ENCODE results near the gene P4HTM.

P4HTM gene

DNA sequence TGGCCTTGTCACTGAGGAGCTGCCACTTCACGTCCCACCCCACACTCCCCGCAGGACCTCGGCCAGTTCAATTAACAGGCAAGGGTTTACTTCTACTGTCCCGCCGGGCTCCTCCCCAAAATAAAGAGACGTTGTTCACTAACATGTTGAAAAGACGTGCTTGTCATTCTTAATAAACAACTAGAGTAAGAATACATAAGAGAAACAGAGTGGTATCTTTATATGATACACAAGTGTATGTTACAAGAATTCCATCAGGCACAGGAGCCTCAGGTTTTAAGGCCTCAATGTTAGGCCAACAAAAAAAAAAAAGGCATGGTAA is 39.5 kb downstream of the P4HTM start:
- H2AK5ac ChIP-seq (ENCODE audit: low read length): no peak overlapping the region
- no peak overlapping the region for H4K5ac ChIP-seq (ENCODE audit: low read length)
- no peak overlapping the region for H3K18ac ChIP-seq (ENCODE audit: low read length)
- H2BK120ac ChIP-seq (ENCODE audit: low read depth, low read length): no peak overlapping the region
- H3K23ac ChIP-seq (ENCODE audit: low read length): no peak overlapping the region
- peak overlapping the region; percentile 56 for H3K56ac ChIP-seq (ENCODE audit: low read length)
- no peak overlapping the region for H2BK15ac ChIP-seq (replicated peaks; ENCODE audit: low read depth)
- no peak overlapping the region for H3K27ac ChIP-seq (ENCODE audit: low read depth, low read length)
- H3K4me2 ChIP-seq (ENCODE audit: low read length): no peak overlapping the region
- no peak overlapping the region for H4K8ac ChIP-seq (ENCODE audit: low read depth, low read length)
- no peaks in the 10 kb centered on the region for H3K27me3 ChIP-seq (ENCODE audit: insufficient read depth, low read length, poor library complexity)
- H3K79me1 ChIP-seq (ENCODE audit: low read length): peaks cover 14% of the 10 kb centered on the region
- H3K4me3 ChIP-seq (ENCODE audit: low read length): no peak overlapping the region
- H2BK5ac ChIP-seq (ENCODE audit: low read length): no peak overlapping the region
- H3K36me3 ChIP-seq (ENCODE audit: control insufficient read depth, insufficient read depth, low read length): peaks cover 28% of the 10 kb centered on the region
- H3K4me1 ChIP-seq (ENCODE audit: control insufficient read depth, low read depth, low read length): peaks cover 10% of the 10 kb centered on the region
- H3K79me2 ChIP-seq (ENCODE audit: control insufficient read depth, insufficient read depth, low read length): peaks cover 10% of the 10 kb centered on the region
- H3K4ac ChIP-seq (ENCODE audit: low read depth, low read length): no peak overlapping the region
- WGBS (ENCODE audit: extremely low coverage, insufficient coverage, low lambda C conversion rate): no CpG with 5 or more reads among the region's 7 CpGs
- H3K9ac ChIP-seq (ENCODE audit: low read length): peak overlapping the region; percentile 31
- DNase-seq: no peak

DNA sequence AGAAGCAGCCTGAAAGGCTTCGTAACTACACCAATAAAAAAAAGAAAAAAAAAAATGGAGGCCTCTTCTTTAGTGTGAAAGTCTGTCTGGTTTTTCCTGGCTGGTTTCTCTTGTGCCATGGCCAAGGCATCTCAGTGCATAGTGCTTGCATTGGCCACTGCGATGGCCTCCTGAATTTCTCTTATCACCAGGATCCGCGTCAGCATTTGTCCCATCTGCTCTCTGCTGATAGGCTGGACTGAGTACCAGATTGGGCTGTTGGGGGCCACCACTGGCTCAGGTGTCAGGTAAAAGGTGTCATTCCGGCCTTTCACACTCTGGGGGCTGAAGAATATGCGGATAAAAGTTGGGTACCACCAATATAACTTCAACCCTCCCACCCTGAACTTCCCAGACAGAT is 40.3 kb downstream of the P4HTM start:
- Histone ChIP-seq H3K27me3 (ENCODE audit: insufficient read depth, low read length, poor library complexity) (no peaks in the 10 kb centered on the region), H2BK120ac (ENCODE audit: low read depth, low read length) (no peak overlapping the region), H3K23ac (ENCODE audit: low read length) (no peak overlapping the region), H3K18ac (ENCODE audit: low read length) (no peak overlapping the region), H4K5ac (ENCODE audit: low read length) (no peak overlapping the region), H2BK15ac (replicated peaks; ENCODE audit: low read depth) (no peak overlapping the region), H3K36me3 (ENCODE audit: control insufficient read depth, insufficient read depth, low read length) (peaks cover 27% of the 10 kb centered on the region), H3K9ac (ENCODE audit: low read length) (no peak overlapping the region), H3K79me2 (ENCODE audit: control insufficient read depth, insufficient read depth, low read length) (peaks cover 10% of the 10 kb centered on the region), H2AK5ac (ENCODE audit: low read length) (no peak overlapping the region), H4K8ac (ENCODE audit: low read depth, low read length) (no peak overlapping the region), H3K79me1 (ENCODE audit: low read length) (peaks cover 16% of the 10 kb centered on the region), H3K56ac (ENCODE audit: low read length) (no peak overlapping the region), H3K4me3 (ENCODE audit: low read length) (no peak overlapping the region), H3K4me1 (ENCODE audit: control insufficient read depth, low read depth, low read length) (peaks cover 10% of the 10 kb centered on the region), H3K4ac (ENCODE audit: low read depth, low read length) (no peak overlapping the region), H3K27ac (ENCODE audit: low read depth, low read length) (no peak overlapping the region), H3K4me2 (ENCODE audit: low read length) (no peak overlapping the region), H2BK5ac (ENCODE audit: low read length) (no peak overlapping the region)
- no peak for DNase-seq
- WGBS (ENCODE audit: extremely low coverage, insufficient coverage, low lambda C conversion rate): no CpG with 5 or more reads among the region's 6 CpGs

DNA sequence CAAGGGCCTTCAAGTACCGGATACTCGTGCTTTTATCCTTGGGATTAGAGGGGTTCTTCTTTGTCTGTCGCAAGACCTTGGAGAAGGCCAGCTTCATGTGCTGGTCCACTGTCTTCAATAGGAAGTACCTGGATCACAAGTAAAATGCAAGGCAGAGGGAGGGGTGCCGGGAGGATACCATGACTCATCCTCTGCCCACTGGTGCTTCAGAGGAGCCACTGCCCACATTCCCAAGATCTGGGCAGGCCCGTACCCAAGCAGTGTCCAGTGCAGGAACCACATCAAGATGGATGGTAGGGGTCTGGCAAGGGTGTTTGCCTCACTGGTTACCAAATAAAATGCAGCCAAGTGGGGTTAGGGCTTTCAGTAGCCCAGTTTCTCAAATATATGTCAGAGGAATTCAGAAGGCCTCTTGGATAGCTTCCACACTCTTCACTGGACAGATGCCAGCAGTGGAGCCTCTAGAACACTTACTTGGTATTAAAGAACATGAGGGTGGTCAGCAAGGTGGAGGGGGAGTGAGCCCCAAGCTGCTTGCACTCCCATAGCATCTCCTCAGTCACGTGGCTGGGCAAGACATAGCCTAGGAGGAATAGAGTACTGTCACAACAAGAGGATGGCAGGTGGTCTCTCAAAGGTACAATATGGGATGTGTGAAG is 42.7 kb downstream of the P4HTM start:
- no peak for DNase-seq
- Histone ChIP-seq H3K27ac (ENCODE audit: low read depth, low read length) (no peak overlapping the region), H3K56ac (ENCODE audit: low read length) (no peak overlapping the region), H2BK5ac (ENCODE audit: low read length) (no peak overlapping the region), H3K4ac (ENCODE audit: low read depth, low read length) (no peak overlapping the region), H3K4me1 (ENCODE audit: control insufficient read depth, low read depth, low read length) (peaks cover 6% of the 10 kb centered on the region), H4K5ac (ENCODE audit: low read length) (no peak overlapping the region), H2AK5ac (ENCODE audit: low read length) (no peak overlapping the region), H3K36me3 (ENCODE audit: control insufficient read depth, insufficient read depth, low read length) (peaks cover 17% of the 10 kb centered on the region), H3K79me2 (ENCODE audit: control insufficient read depth, insufficient read depth, low read length) (peaks cover 6% of the 10 kb centered on the region), H2BK15ac (replicated peaks; ENCODE audit: low read depth) (no peak overlapping the region), H4K8ac (ENCODE audit: low read depth, low read length) (no peak overlapping the region), H3K79me1 (ENCODE audit: low read length) (peaks cover 12% of the 10 kb centered on the region), H3K9ac (ENCODE audit: low read length) (no peak overlapping the region), H3K4me2 (ENCODE audit: low read length) (no peak overlapping the region), H3K18ac (ENCODE audit: low read length) (no peak overlapping the region), H3K27me3 (ENCODE audit: insufficient read depth, low read length, poor library complexity) (no peaks in the 10 kb centered on the region), H3K23ac (ENCODE audit: low read length) (no peak overlapping the region), H3K4me3 (ENCODE audit: low read length) (no peak overlapping the region), H2BK120ac (ENCODE audit: low read depth, low read length) (no peak overlapping the region)
- no CpG with 5 or more reads among the region's 6 CpGs for WGBS (ENCODE audit: extremely low coverage, insufficient coverage, low lambda C conversion rate)

DNA sequence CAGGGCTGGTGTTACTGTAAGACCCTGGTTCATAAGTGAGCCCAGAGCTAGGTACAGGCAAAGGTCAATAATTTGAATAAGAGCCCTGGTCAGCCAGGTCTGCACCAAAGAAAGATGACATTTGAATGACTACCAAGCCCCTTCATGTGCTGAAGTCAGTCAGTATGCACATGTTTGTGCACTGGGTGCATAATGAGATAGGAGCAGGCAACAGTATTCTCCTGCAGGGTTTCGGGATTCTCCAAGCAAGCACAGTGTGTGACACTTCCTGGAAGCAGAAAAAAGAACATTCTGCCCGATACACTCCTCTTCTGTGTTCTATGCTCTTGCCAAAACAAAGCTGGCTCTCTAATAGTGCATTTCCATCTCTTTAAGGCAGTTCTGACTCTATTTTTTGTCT is 44.6 kb downstream of the P4HTM start:
- Histone ChIP-seq H3K4me1 (ENCODE audit: control insufficient read depth, low read depth, low read length) (no peaks in the 10 kb centered on the region), H3K4ac (ENCODE audit: low read depth, low read length) (no peak overlapping the region), H3K4me2 (ENCODE audit: low read length) (no peak overlapping the region), H2BK5ac (ENCODE audit: low read length) (no peak overlapping the region), H3K56ac (ENCODE audit: low read length) (no peak overlapping the region), H2BK120ac (ENCODE audit: low read depth, low read length) (no peak overlapping the region), H3K23ac (ENCODE audit: low read length) (no peak overlapping the region), H3K79me1 (ENCODE audit: low read length) (peaks cover 3% of the 10 kb centered on the region), H3K9ac (ENCODE audit: low read length) (no peak overlapping the region), H2AK5ac (ENCODE audit: low read length) (no peak overlapping the region), H3K18ac (ENCODE audit: low read length) (no peak overlapping the region), H3K36me3 (ENCODE audit: control insufficient read depth, insufficient read depth, low read length) (peaks cover 17% of the 10 kb centered on the region), H4K5ac (ENCODE audit: low read length) (no peak overlapping the region), H3K27ac (ENCODE audit: low read depth, low read length) (no peak overlapping the region), H4K8ac (ENCODE audit: low read depth, low read length) (no peak overlapping the region), H3K79me2 (ENCODE audit: control insufficient read depth, insufficient read depth, low read length) (no peaks in the 10 kb centered on the region), H3K27me3 (ENCODE audit: insufficient read depth, low read length, poor library complexity) (no peaks in the 10 kb centered on the region), H2BK15ac (replicated peaks; ENCODE audit: low read depth) (no peak overlapping the region), H3K4me3 (ENCODE audit: low read length) (no peak overlapping the region)
- no peak for DNase-seq
- WGBS (ENCODE audit: extremely low coverage, insufficient coverage, low lambda C conversion rate): no CpG with 5 or more reads among the region's 2 CpGs

DNA sequence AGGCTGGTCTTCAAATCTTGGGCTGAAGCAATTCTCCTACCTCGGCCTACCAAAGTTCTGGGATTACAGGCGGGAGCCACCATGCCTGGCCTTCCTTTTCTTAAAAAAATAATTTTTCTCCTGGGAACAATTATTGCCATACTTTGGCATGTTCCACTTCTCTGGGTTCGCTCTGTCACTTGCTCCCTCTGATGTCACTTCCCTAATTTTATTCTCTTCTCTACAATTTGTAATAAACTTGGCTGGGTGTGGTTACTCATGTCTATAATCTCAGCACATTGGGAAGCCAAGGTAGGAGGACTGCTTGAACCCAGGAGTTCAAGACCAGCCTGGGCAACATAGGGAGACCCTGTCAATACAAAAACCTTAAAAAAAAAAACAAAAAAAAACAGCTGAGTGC is 45.2 kb downstream of the P4HTM start:
- DNase-seq: no peak
- no peak overlapping the region for H3K4ac ChIP-seq (ENCODE audit: low read depth, low read length)
- H3K4me1 ChIP-seq (ENCODE audit: control insufficient read depth, low read depth, low read length): no peaks in the 10 kb centered on the region
- no peak overlapping the region for H3K27ac ChIP-seq (ENCODE audit: low read depth, low read length)
- no peak overlapping the region for H4K8ac ChIP-seq (ENCODE audit: low read depth, low read length)
- H3K56ac ChIP-seq (ENCODE audit: low read length): no peak overlapping the region
- H3K4me2 ChIP-seq (ENCODE audit: low read length): no peak overlapping the region
- no peak overlapping the region for H3K9ac ChIP-seq (ENCODE audit: low read length)
- H2BK15ac ChIP-seq (replicated peaks; ENCODE audit: low read depth): no peak overlapping the region
- no peak overlapping the region for H2BK5ac ChIP-seq (ENCODE audit: low read length)
- H3K27me3 ChIP-seq (ENCODE audit: insufficient read depth, low read length, poor library complexity): no peaks in the 10 kb centered on the region
- H4K5ac ChIP-seq (ENCODE audit: low read length): no peak overlapping the region
- peaks cover 17% of the 10 kb centered on the region for H3K36me3 ChIP-seq (ENCODE audit: control insufficient read depth, insufficient read depth, low read length)
- H3K18ac ChIP-seq (ENCODE audit: low read length): no peak overlapping the region
- no CpG with 5 or more reads among the region's 3 CpGs for WGBS (ENCODE audit: extremely low coverage, insufficient coverage, low lambda C conversion rate)
- no peaks in the 10 kb centered on the region for H3K79me2 ChIP-seq (ENCODE audit: control insufficient read depth, insufficient read depth, low read length)
- H2BK120ac ChIP-seq (ENCODE audit: low read depth, low read length): no peak overlapping the region
- H3K79me1 ChIP-seq (ENCODE audit: low read length): peaks cover 3% of the 10 kb centered on the region
- H2AK5ac ChIP-seq (ENCODE audit: low read length): no peak overlapping the region
- H3K23ac ChIP-seq (ENCODE audit: low read length): no peak overlapping the region
- H3K4me3 ChIP-seq (ENCODE audit: low read length): no peak overlapping the region

DNA sequence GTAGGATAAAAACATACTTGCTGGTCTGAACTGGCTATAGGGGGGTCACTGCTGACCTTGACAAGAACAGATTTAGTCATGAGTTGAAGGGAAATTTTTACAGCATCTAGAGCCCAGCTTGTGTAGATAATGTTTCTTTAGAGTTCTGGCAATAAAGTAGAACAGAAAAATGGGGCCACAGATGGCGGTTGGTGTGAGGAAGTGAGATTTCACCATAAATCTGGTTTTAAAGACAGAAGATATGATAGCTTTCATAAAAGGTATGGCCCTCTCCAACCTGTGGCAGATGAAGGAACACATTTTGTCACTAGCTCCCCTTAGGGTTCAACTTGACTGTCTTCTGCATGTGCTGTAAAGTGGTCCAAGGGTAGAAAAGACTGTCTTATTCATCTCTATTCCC is 63.5 kb downstream of the P4HTM start:
- WGBS (ENCODE audit: extremely low coverage, insufficient coverage, low lambda C conversion rate): no CpG with 5 or more reads among the region's 1 CpG
- no peak overlapping the region for H3K4ac ChIP-seq (ENCODE audit: low read depth, low read length)

More for the DNA sequence above, 63.5 kb downstream of the P4HTM start:
- Histone ChIP-seq H2AK5ac (ENCODE audit: low read length) (no peak overlapping the region), H3K79me2 (ENCODE audit: control insufficient read depth, insufficient read depth, low read length) (peaks cover 5% of the 10 kb centered on the region), H2BK15ac (replicated peaks; ENCODE audit: low read depth) (no peak overlapping the region), H4K5ac (ENCODE audit: low read length) (no peak overlapping the region), H3K4me1 (ENCODE audit: control insufficient read depth, low read depth, low read length) (no peaks in the 10 kb centered on the region), H4K8ac (ENCODE audit: low read depth, low read length) (no peak overlapping the region), H3K9ac (ENCODE audit: low read length) (no peak overlapping the region), H3K4me3 (ENCODE audit: low read length) (no peak overlapping the region), H3K36me3 (ENCODE audit: control insufficient read depth, insufficient read depth, low read length) (peaks cover 24% of the 10 kb centered on the region), H2BK5ac (ENCODE audit: low read length) (no peak overlapping the region), H3K18ac (ENCODE audit: low read length) (no peak overlapping the region), H3K56ac (ENCODE audit: low read length) (no peak overlapping the region), H2BK120ac (ENCODE audit: low read depth, low read length) (no peak overlapping the region), H3K27ac (ENCODE audit: low read depth, low read length) (no peak overlapping the region), H3K79me1 (ENCODE audit: low read length) (peaks cover 9% of the 10 kb centered on the region), H3K27me3 (ENCODE audit: insufficient read depth, low read length, poor library complexity) (no peaks in the 10 kb centered on the region), H3K4me2 (ENCODE audit: low read length) (no peak overlapping the region), H3K23ac (ENCODE audit: low read length) (no peak overlapping the region)
- DNase-seq: no peak
